ENCODE measurements around the gene STARD9. TPM values are rescaled to one million over a fixed set of nuclear protein-coding genes. Genes with fewer than 3 reads are reported as not detected.

Gene STARD9
- total and polyA plus RNA-seq, 2 experiments from 2014 or later = 1.8 to 6.2 TPM

DNA sequence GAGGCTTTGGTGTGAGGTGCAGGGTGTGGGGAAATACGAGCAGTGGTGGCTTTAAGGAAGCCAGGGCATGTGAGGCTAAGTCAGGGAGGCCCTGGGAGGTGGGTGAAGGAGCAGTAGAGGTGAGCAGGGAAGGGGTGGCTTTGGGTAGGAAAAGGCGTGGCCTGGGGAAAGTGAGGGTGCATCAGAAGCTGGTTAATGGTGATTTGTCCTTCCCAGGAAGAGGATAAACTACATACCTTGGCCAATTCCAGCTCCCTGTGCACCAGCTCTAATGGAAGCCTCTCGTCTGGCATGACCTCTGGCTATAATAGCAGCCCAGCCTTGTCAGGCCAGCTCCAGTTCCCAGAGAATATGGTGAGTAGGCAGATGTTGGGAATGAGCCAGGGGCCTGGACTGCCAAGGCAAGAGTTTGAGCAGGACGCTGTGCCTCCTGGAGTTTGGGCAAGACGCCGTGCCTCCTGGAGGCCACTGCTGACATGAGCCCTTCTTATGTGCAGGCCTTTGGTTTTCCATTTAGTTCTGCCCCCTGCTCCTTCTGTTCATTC lies 120.2 kb downstream of the STARD9 start:
- Mint-ChIP-seq H3K27ac (no peak overlapping the region), H3K27me3 (ENCODE audit: insufficient read depth, low read depth, poor library complexity) (peaks cover 10% of the 10 kb centered on the region), H3K36me3 (ENCODE audit: low read depth) (peaks cover 8% of the 10 kb centered on the region; the same call in 2 of the 3 replicates), H3K9me3 (no peaks in the 10 kb centered on the region; the same call in 2 of the 3 replicates), H3K4me3 (no peak overlapping the region), H3K4me1 (no peaks in the 10 kb centered on the region)
- H3K36me3 ChIP-seq (ENCODE audit: insufficient read depth) = no peaks in the 10 kb centered on the region
- H2AFZ ChIP-seq = no peak overlapping the region
- H3K27me3 ChIP-seq (ENCODE audit: insufficient read depth) = no peaks in the 10 kb centered on the region
- H3F3A ChIP-seq (replicated peaks; ENCODE audit: low read depth) = no peaks in the 10 kb centered on the region
- H3K9me2 ChIP-seq (ENCODE audit: insufficient read depth) = 0 out of 2 replicates have a peak, but pooled peaks cover 6% of the 10 kb centered on the region
- no peaks in the 10 kb centered on the region for H3K4me1 ChIP-seq (ENCODE audit: insufficient read depth)
- no peak overlapping the region for H3K27ac ChIP-seq (ENCODE audit: low read depth)
- H4K20me1 ChIP-seq (replicated peaks; ENCODE audit: insufficient read depth) = no peaks in the 10 kb centered on the region
- TF ChIP-seq CREB1 (CRISPR knock-in tag; IDR thresholded peaks at IDR 0.05; ENCODE audit: low read depth) = no peak
- no peak for TF ChIP-seq NANOG (IDR thresholded peaks at IDR 0.05; ENCODE audit: borderline replicate concordance)
- TF ChIP-seq STAT1 (IDR thresholded peaks at IDR 0.05; ENCODE audit: unreplicated experiment) = no peak
- TF ChIP-seq, protein P1, sequence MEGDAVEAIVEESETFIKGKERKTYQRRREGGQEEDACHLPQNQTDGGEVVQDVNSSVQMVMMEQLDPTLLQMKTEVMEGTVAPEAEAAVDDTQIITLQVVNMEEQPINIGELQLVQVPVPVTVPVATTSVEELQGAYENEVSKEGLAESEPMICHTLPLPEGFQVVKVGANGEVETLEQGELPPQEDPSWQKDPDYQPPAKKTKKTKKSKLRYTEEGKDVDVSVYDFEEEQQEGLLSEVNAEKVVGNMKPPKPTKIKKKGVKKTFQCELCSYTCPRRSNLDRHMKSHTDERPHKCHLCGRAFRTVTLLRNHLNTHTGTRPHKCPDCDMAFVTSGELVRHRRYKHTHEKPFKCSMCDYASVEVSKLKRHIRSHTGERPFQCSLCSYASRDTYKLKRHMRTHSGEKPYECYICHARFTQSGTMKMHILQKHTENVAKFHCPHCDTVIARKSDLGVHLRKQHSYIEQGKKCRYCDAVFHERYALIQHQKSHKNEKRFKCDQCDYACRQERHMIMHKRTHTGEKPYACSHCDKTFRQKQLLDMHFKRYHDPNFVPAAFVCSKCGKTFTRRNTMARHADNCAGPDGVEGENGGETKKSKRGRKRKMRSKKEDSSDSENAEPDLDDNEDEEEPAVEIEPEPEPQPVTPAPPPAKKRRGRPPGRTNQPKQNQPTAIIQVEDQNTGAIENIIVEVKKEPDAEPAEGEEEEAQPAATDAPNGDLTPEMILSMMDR (conservative IDR thresholded peaks at IDR 0.05; ENCODE audit: low read depth in 2 of 2) = no peak
- no peak for TF ChIP-seq JUNB (IDR thresholded peaks at IDR 0.05; ENCODE audit: unreplicated experiment)
- TF ChIP-seq, protein P2, sequence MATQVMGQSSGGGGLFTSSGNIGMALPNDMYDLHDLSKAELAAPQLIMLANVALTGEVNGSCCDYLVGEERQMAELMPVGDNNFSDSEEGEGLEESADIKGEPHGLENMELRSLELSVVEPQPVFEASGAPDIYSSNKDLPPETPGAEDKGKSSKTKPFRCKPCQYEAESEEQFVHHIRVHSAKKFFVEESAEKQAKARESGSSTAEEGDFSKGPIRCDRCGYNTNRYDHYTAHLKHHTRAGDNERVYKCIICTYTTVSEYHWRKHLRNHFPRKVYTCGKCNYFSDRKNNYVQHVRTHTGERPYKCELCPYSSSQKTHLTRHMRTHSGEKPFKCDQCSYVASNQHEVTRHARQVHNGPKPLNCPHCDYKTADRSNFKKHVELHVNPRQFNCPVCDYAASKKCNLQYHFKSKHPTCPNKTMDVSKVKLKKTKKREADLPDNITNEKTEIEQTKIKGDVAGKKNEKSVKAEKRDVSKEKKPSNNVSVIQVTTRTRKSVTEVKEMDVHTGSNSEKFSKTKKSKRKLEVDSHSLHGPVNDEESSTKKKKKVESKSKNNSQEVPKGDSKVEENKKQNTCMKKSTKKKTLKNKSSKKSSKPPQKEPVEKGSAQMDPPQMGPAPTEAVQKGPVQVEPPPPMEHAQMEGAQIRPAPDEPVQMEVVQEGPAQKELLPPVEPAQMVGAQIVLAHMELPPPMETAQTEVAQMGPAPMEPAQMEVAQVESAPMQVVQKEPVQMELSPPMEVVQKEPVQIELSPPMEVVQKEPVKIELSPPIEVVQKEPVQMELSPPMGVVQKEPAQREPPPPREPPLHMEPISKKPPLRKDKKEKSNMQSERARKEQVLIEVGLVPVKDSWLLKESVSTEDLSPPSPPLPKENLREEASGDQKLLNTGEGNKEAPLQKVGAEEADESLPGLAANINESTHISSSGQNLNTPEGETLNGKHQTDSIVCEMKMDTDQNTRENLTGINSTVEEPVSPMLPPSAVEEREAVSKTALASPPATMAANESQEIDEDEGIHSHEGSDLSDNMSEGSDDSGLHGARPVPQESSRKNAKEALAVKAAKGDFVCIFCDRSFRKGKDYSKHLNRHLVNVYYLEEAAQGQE (IDR thresholded peaks at IDR 0.05; ENCODE audit: unreplicated experiment) = no peak
- TF ChIP-seq ZNF331 (CRISPR knock-in tag; IDR thresholded peaks at IDR 0.05; ENCODE audit: low read depth) = no peak
- TF ChIP-seq EZH2phosphoT487 (IDR thresholded peaks at IDR 0.05; ENCODE audit: unreplicated experiment) = no peak
- TF ChIP-seq, protein P3, sequence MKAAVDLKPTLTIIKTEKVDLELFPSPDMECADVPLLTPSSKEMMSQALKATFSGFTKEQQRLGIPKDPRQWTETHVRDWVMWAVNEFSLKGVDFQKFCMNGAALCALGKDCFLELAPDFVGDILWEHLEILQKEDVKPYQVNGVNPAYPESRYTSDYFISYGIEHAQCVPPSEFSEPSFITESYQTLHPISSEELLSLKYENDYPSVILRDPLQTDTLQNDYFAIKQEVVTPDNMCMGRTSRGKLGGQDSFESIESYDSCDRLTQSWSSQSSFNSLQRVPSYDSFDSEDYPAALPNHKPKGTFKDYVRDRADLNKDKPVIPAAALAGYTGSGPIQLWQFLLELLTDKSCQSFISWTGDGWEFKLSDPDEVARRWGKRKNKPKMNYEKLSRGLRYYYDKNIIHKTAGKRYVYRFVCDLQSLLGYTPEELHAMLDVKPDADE (IDR thresholded peaks at IDR 0.05) = no peak
- no peak for TF ChIP-seq ZNF114 (CRISPR knock-in tag; IDR thresholded peaks at IDR 0.05)
- TF ChIP-seq EZH2 (IDR thresholded peaks at IDR 0.05; ENCODE audit: low read depth, unreplicated experiment) = no peak
- no peak for TF ChIP-seq ZNF462 (CRISPR knock-in tag; IDR thresholded peaks at IDR 0.05)
- TF ChIP-seq POLR2AphosphoS5 (IDR thresholded peaks at IDR 0.05; ENCODE audit: low read depth) = no peak
- ATAC-seq (no peak), DNase-seq (ENCODE audit: low spot score) (no peak)
- H3K4me3 ChIP-seq = no peak overlapping the region
- H3K4me2 ChIP-seq = no peak overlapping the region
- H3K79me2 ChIP-seq (replicated peaks; ENCODE audit: insufficient read depth) = no peaks in the 10 kb centered on the region

All from GM23338 (cell line).